A549 (cell line): ENCODE data around the gene PBX1. TPM values are rescaled to one million over a fixed set of nuclear protein-coding genes. Genes with fewer than 3 reads are reported as not detected.

Experiments
- ATAC-seq, 2 experiments: fragments of 200-7000 bp in 1 of 2; fragments of >200 bp in 1 of 2; cut with Nextera tagmentation in 1 of 2; cut with Tn5 transposase in 1 of 2; 3 replicates each; pipeline versions ENCODE4 v1.8.0 to v1.9.1; 2018 to 2020; ENCODE audit warnings: mild to moderate bottlenecking in 1 of 2, moderate library complexity in 1 of 2
- CTCF ChIA-PET: fragments of 300-600 bp; sonication (Branson Sonifier 250); formaldehyde crosslinking; extraction: SDS; loops from one replicate; lab custom pipeline; 2021; ENCODE audit warnings: antibody characterized with exemption, inconsistent platforms; lab: Yijun Ruan, JAX
- POLR2A ChIA-PET: fragments of 350-600 bp; formaldehyde crosslinking; extraction: SDS; loops from one replicate; lab custom pipeline; 2021; ENCODE audit warnings: antibody characterized with exemption, inconsistent platforms; lab: Yijun Ruan, JAX
- DNase-seq, 2 experiments: peaks; one replicate each; pipeline versions ENCODE4 v3.0.0 to v3.0.0-alpha.2; 2011 to 2016; ENCODE audit warnings: low read depth in 1 of 2, low spot score in 1 of 2
- FAIRE-seq: peaks from 2 replicates; lab custom pipeline; 2011; peaks lifted over from hg19 to GRCh38; lab: Jason Lieb, UNC
- H3K27ac ChIP-seq, 2 experiments: fragments of >200 bp; sonication (Bioruptor Twin); formaldehyde crosslinking; 3 replicates each; pipeline ENCODE4 v1.5.1; 2016 to 2017
- H3K4me1 ChIP-seq: fragments of >200 bp; sonication (Bioruptor Twin); formaldehyde crosslinking; 3 replicates; pipeline ENCODE4 v1.6.1; 2016
- H3K4me2 ChIP-seq: fragments of >200 bp; sonication (Bioruptor Twin); formaldehyde crosslinking; 3 replicates; pipeline ENCODE4 v1.6.1; 2016
- H3K4me3 ChIP-seq: fragments of >200 bp; sonication (Bioruptor Twin); formaldehyde crosslinking; 3 replicates; pipeline ENCODE4 v1.5.1; 2016
- H3K9me3 ChIP-seq: fragments of >200 bp; sonication (Bioruptor Twin); formaldehyde crosslinking; 3 replicates; pipeline ENCODE4 v1.6.1; 2016
- BHLHE40 ChIP-seq: IDR thresholded peaks from 2 replicates; pipeline ENCODE4 v1.6.1; 2012; ENCODE audit warnings: low read depth, low read length, inconsistent platforms
- CBX8 ChIP-seq: fragments of 200-600 bp; sonication (generic); IDR thresholded peaks from 2 replicates; pipeline ENCODE4 v1.6.1; 2016
- EHF ChIP-seq: fragments of 250-450 bp; sonication (Bioruptor Pico); IDR thresholded peaks from 2 replicates; pipeline ENCODE4 v1.5.0; 2020; ENCODE audit warnings: mild to moderate bottlenecking
- EHMT2 ChIP-seq: fragments of 200-600 bp; sonication (generic); IDR thresholded peaks from 2 replicates; pipeline ENCODE4 v1.6.1; 2016; ENCODE audit warnings: antibody characterized with exemption, low read depth, mild to moderate bottlenecking, moderate library complexity
- EP300 ChIP-seq, 2 experiments: fragments of >200 bp; sonication (Bioruptor Twin); formaldehyde crosslinking; IDR thresholded peaks; 2 replicates in 1 of 2; 3 replicates in 1 of 2; pipeline ENCODE4 v1.6.1; 2016 to 2017
- ESRRA ChIP-seq: fragments of 150-350 bp; IDR thresholded peaks from 2 replicates; pipeline ENCODE4 v1.6.1; 2014; ENCODE audit warnings: mild to moderate bottlenecking, low read length, borderline replicate concordance
- GATA3 ChIP-seq: IDR thresholded peaks from 2 replicates; pipeline ENCODE4 v1.6.1; 2012; ENCODE audit warnings: borderline replicate concordance
- HDAC2 ChIP-seq: fragments of 200-600 bp; sonication (generic); IDR thresholded peaks from 2 replicates; pipeline ENCODE4 v1.6.1; 2016
- HES2 ChIP-seq: fragments of >200 bp; sonication (Bioruptor Twin); formaldehyde crosslinking; IDR thresholded peaks from 2 replicates; pipeline ENCODE4 v1.6.1; 2016
- HMGXB4 ChIP-seq: fragments of 250-450 bp; sonication (Bioruptor Pico); IDR thresholded peaks from 2 replicates; pipeline ENCODE4 v1.5.0; 2021; ENCODE audit warnings: mild to moderate bottlenecking, moderate library complexity, borderline replicate concordance
- HOXA7 ChIP-seq: fragments of 250-450 bp; sonication (Bioruptor Pico); IDR thresholded peaks from 2 replicates; pipeline ENCODE4 v1.5.0; 2020; ENCODE audit warnings: mild to moderate bottlenecking, moderate library complexity
- HOXB13 ChIP-seq: fragments of 250-450 bp; sonication (Bioruptor Pico); IDR thresholded peaks from 2 replicates; pipeline ENCODE4 v1.5.0; 2020; ENCODE audit warnings: low read depth, mild to moderate bottlenecking, moderate library complexity
- JUN ChIP-seq, 2 experiments: fragments of >200 bp; sonication (Bioruptor Twin); formaldehyde crosslinking; IDR thresholded peaks; 2 replicates in 1 of 2; 3 replicates in 1 of 2; pipeline ENCODE4 v1.6.1; 2016 to 2017
- JUNB ChIP-seq: fragments of >200 bp; sonication (Bioruptor Twin); formaldehyde crosslinking; IDR thresholded peaks from 2 replicates; pipeline ENCODE4 v1.6.1; 2016
- KDM5A ChIP-seq: fragments of 200-600 bp; sonication (generic); IDR thresholded peaks from 2 replicates; pipeline ENCODE4 v1.6.1; 2016; ENCODE audit warnings: antibody characterized with exemption, mild to moderate bottlenecking
- MAZ ChIP-seq: fragments of 150-350 bp; IDR thresholded peaks from 2 replicates; pipeline ENCODE4 v1.6.1; 2014; ENCODE audit warnings: antibody characterized with exemption, low read depth, low read length, borderline replicate concordance
- NFE2L2 ChIP-seq: fragments of 150-350 bp; conservative IDR thresholded peaks from 2 replicates; pipeline ENCODE4 v1.6.1; 2014; ENCODE audit warnings: low read length
- NPAS2 ChIP-seq: fragments of 250-450 bp; sonication (Bioruptor Pico); IDR thresholded peaks from 2 replicates; pipeline ENCODE4 v1.8.0; 2022; ENCODE audit warnings: mild to moderate bottlenecking, moderate library complexity, borderline replicate concordance
- NR3C1 ChIP-seq: fragments of >200 bp; sonication (Bioruptor Twin); formaldehyde crosslinking; IDR thresholded peaks from 3 replicates; pipeline ENCODE4 v1.6.1; 2017
- PBX3 ChIP-seq: IDR thresholded peaks from 2 replicates; pipeline ENCODE4 v1.6.1; 2012
- PHF8 ChIP-seq: fragments of 200-600 bp; sonication (generic); IDR thresholded peaks from 2 replicates; pipeline ENCODE4 v1.6.1; 2016; ENCODE audit warnings: low read depth, mild to moderate bottlenecking, antibody characterized with exemption, moderate library complexity, borderline replicate concordance
- RAD21 ChIP-seq, 2 experiments: fragments of >200 bp in 1 of 2; sonication (Bioruptor Twin) in 1 of 2; formaldehyde crosslinking in 1 of 2; IDR thresholded peaks in 1 of 2; conservative IDR thresholded peaks in 1 of 2; 2 replicates in 1 of 2; 3 replicates in 1 of 2; pipeline ENCODE4 v1.6.1; 2012 to 2018; ENCODE audit warnings: inconsistent platforms in 1 of 2
- RARB ChIP-seq: fragments of 250-450 bp; sonication (Bioruptor Pico); IDR thresholded peaks from 2 replicates; pipeline ENCODE4 v1.8.0; 2021; ENCODE audit warnings: mild to moderate bottlenecking, moderate library complexity
- RCOR1 ChIP-seq: fragments of 150-350 bp; IDR thresholded peaks from 2 replicates; pipeline ENCODE4 v1.6.1; 2014; ENCODE audit warnings: antibody characterized with exemption, low read length, low read depth
- SREBF2 ChIP-seq: fragments of 450-650 bp; IDR thresholded peaks from 2 replicates; pipeline ENCODE4 v1.6.1; 2014; ENCODE audit warnings: mild to moderate bottlenecking, moderate library complexity
- ZC3H11A ChIP-seq: fragments of 450-650 bp; IDR thresholded peaks from 2 replicates; pipeline ENCODE4 v1.6.1; 2014; ENCODE audit warnings: antibody characterized with exemption, mild to moderate bottlenecking
- ZNF302 ChIP-seq: fragments of 250-450 bp; sonication (Bioruptor Pico); IDR thresholded peaks from 2 replicates; pipeline ENCODE4 v1.9.0; 2021; ENCODE audit warnings: inconsistent platforms, mild to moderate bottlenecking, moderate library complexity
- WGBS: methylation state at CpG from one replicate; pipeline ENCODE4 v1.1.6; 2017; ENCODE audit errors: missing lambda C conversion rate; 5-methylcytosine and 5-hydroxymethylcytosine counted together
- polyA plus RNA-seq, 4 experiments: library from polyadenylated mRNA; depleted of rRNA in 3 of 4; stranded (reverse); fragments of >200 nt; fragmentation: RNase III in 1 of 4; extraction: RNeasy Plus Mini Kit Qiagen cat#74134 plus additional on column Dnase treatment in 1 of 4; gene quantifications; 2 replicates in 3 of 4; 3 replicates in 1 of 4; pipeline ENCODE4 v1.2.3, GENCODE V29; 2011 to 2017
- TF ChIP-seq, protein P1 (sequence below): IDR thresholded peaks from 2 replicates; pipeline ENCODE4 v1.6.1; 2012; ENCODE audit warnings: low read depth, borderline replicate concordance
- TF ChIP-seq, protein P2 (sequence below): fragments of >200 bp; sonication (Bioruptor Twin); formaldehyde crosslinking; IDR thresholded peaks from 3 replicates; pipeline ENCODE4 v1.6.1; 2016
- TF ChIP-seq, protein P3 (sequence below): fragments of 450-650 bp; IDR thresholded peaks from 2 replicates; pipeline ENCODE4 v1.6.1; 2014; ENCODE audit warnings: antibody characterized with exemption
- TF ChIP-seq, protein P4 (sequence below): fragments of 150-350 bp; IDR thresholded peaks from 2 replicates; pipeline ENCODE4 v1.6.1; 2014; ENCODE audit warnings: low read depth, mild to moderate bottlenecking, low read length
- TF ChIP-seq, protein P5 (sequence below): fragments of 250-450 bp; sonication (Bioruptor Pico); IDR thresholded peaks from 2 replicates; pipeline ENCODE4 v1.5.0; 2020; ENCODE audit warnings: low read depth, mild to moderate bottlenecking, moderate library complexity

The PBX1 gene
- polyA plus RNA-seq, 2 of the 4 experiments (the other 2 are of a cell fraction), result 47.8 to 61.5 TPM

DNA sequence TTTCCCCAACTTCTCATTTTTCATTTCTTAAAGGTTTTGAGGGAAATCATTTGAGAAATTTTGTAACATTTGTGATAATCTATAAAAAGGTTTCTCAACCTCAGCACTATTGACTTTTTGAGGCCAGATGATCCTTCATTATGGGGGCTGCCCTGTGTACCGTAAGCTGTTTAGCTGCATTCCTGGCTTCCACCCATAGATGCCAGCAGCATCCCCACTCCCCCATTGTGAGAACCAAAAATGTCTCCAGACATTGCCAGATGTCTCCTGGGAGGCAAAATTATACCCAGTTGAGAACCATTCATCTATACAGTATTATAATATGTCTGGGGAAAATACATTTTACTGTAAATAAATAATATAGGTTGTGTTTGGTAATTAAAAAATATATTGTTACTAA, 146.0 kb downstream of the PBX1 start:
- DNase-seq (no peak), ATAC-seq (peak in 1 of 2 experiments; percentile 23; a peak in 1 of 6 replicates), FAIRE-seq (no peak)
- WGBS, result 60% methylated on average over 1 of the region's 1 CpG
- Histone ChIP-seq H3K9me3 (no peaks in the 10 kb centered on the region), H3K4me3 (no peak overlapping the region), H3K4me1 (peaks cover 96% of the 10 kb centered on the region), H3K27ac (0 out of 6 replicates have a peak overlapping the region, but pooled peaks of 1 of the 2 experiments have one; percentile 2), H3K4me2 (no peak overlapping the region)
- ChIA-PET CTCF (interaction anchor here (1.3 kb wide), 1 partner anchor 70 kb away, joined by 3 read pairs; no protein-coding TSS in a partner anchor), POLR2A (no interaction called here)
- no peak for TF ChIP-seq RCOR1
- TF ChIP-seq ZC3H11A, result no peak
- TF ChIP-seq, protein P1, sequence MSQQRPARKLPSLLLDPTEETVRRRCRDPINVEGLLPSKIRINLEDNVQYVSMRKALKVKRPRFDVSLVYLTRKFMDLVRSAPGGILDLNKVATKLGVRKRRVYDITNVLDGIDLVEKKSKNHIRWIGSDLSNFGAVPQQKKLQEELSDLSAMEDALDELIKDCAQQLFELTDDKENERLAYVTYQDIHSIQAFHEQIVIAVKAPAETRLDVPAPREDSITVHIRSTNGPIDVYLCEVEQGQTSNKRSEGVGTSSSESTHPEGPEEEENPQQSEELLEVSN, result no peak
- no peak for TF ChIP-seq NFE2L2
- TF ChIP-seq EHF (CRISPR knock-in tag), result no peak
- no peak for TF ChIP-seq MAZ
- no peak for TF ChIP-seq GATA3
- no peak for TF ChIP-seq ESRRA
- TF ChIP-seq, protein P2, sequence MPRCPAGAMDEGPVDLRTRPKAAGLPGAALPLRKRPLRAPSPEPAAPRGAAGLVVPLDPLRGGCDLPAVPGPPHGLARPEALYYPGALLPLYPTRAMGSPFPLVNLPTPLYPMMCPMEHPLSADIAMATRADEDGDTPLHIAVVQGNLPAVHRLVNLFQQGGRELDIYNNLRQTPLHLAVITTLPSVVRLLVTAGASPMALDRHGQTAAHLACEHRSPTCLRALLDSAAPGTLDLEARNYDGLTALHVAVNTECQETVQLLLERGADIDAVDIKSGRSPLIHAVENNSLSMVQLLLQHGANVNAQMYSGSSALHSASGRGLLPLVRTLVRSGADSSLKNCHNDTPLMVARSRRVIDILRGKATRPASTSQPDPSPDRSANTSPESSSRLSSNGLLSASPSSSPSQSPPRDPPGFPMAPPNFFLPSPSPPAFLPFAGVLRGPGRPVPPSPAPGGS, result no peak
- no peak for TF ChIP-seq HMGXB4 (CRISPR knock-in tag)
- TF ChIP-seq RARB (CRISPR knock-in tag), result no peak
- no peak for TF ChIP-seq ZNF302
- no peak for TF ChIP-seq KDM5A
- no peak for TF ChIP-seq EP300 (IDR thresholded peaks at IDR 0.05)
- TF ChIP-seq HES2, result no peak
- TF ChIP-seq, protein P3, sequence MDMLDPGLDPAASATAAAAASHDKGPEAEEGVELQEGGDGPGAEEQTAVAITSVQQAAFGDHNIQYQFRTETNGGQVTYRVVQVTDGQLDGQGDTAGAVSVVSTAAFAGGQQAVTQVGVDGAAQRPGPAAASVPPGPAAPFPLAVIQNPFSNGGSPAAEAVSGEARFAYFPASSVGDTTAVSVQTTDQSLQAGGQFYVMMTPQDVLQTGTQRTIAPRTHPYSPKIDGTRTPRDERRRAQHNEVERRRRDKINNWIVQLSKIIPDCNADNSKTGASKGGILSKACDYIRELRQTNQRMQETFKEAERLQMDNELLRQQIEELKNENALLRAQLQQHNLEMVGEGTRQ, result no peak
- no peak for TF ChIP-seq PHF8
- TF ChIP-seq NPAS2, result no peak
- no peak for TF ChIP-seq PBX3

GRCh38 chr1:164706606-164706987, 147.6 kb downstream of the PBX1 start:
- ChIA-PET CTCF (interaction anchor here (1.2 to 1.9 kb wide), 4 partner anchors 13 to 81 kb away, joined by 3 to 4 read pairs (median 3); no protein-coding TSS in a partner anchor), POLR2A (no interaction called here)
- H3K9me3 ChIP-seq, result no peaks in the 10 kb centered on the region
- H3K4me2 ChIP-seq, result peak overlapping the region; percentile 32
- DNase-seq, result no peak
- ATAC-seq, result no peak
- H3K27ac ChIP-seq, result peak overlapping the region; percentile 63 to 86; a peak in 5 of 6 replicates
- TF ChIP-seq RAD21 (conservative IDR thresholded peaks at IDR 0.05 in 1 of 2, IDR thresholded peaks at IDR 0.05 in 1 of 2), result no peak
- TF ChIP-seq CBX8, result no peak
- TF ChIP-seq NR3C1, result no peak
- no peak for TF ChIP-seq HOXA7 (CRISPR knock-in tag)
- no peak for TF ChIP-seq JUNB
- TF ChIP-seq NFE2L2, result no peak
- TF ChIP-seq KDM5A, result no peak
- TF ChIP-seq, protein P4, sequence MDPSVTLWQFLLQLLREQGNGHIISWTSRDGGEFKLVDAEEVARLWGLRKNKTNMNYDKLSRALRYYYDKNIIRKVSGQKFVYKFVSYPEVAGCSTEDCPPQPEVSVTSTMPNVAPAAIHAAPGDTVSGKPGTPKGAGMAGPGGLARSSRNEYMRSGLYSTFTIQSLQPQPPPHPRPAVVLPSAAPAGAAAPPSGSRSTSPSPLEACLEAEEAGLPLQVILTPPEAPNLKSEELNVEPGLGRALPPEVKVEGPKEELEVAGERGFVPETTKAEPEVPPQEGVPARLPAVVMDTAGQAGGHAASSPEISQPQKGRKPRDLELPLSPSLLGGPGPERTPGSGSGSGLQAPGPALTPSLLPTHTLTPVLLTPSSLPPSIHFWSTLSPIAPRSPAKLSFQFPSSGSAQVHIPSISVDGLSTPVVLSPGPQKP, result no peak
- TF ChIP-seq HDAC2, result no peak
- TF ChIP-seq GATA3, result no peak
- no peak for TF ChIP-seq BHLHE40
- TF ChIP-seq JUN (IDR thresholded peaks at IDR 0.05), result no peak
- TF ChIP-seq, protein P5, sequence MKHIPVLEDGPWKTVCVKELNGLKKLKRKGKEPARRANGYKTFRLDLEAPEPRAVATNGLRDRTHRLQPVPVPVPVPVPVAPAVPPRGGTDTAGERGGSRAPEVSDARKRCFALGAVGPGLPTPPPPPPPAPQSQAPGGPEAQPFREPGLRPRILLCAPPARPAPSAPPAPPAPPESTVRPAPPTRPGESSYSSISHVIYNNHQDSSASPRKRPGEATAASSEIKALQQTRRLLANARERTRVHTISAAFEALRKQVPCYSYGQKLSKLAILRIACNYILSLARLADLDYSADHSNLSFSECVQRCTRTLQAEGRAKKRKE (CRISPR knock-in tag), result no peak
- no peak for TF ChIP-seq EHMT2
- TF ChIP-seq SREBF2, result no peak
- TF ChIP-seq ZC3H11A, result no peak
- TF ChIP-seq HOXB13, result no peak
- TF ChIP-seq, all 56 proteins: peak for 0
- peaks cover 82% of the 10 kb centered on the region for H3K4me1 ChIP-seq
- FAIRE-seq, result no peak
- no peak overlapping the region for H3K4me3 ChIP-seq
